BLaER1 (cell line): Measurements from ENCODE around the gene SPATS2L.

Experiments
- H3K27ac ChIP-seq: shearing (Covaris generic); formaldehyde crosslinking; 2 replicates; pipeline ENCODE4 v1.8.1; 2022
- H3K27me3 ChIP-seq: shearing (Covaris generic); formaldehyde crosslinking; 2 replicates; pipeline ENCODE4 v1.8.1; 2022
- H3K36me3 ChIP-seq: shearing (Covaris generic); formaldehyde crosslinking; 2 replicates; pipeline ENCODE4 v1.8.1; 2022
- H3K4me1 ChIP-seq: shearing (Covaris generic); formaldehyde crosslinking; 2 replicates; pipeline ENCODE4 v1.8.1; 2022
- H3K4me2 ChIP-seq: shearing (Covaris generic); formaldehyde crosslinking; 2 replicates; pipeline ENCODE4 v1.8.1; 2022
- H3K4me3 ChIP-seq: shearing (Covaris generic); formaldehyde crosslinking; 2 replicates; pipeline ENCODE4 v1.8.1; 2022
- H3K9ac ChIP-seq: shearing (Covaris generic); formaldehyde crosslinking; 2 replicates; pipeline ENCODE4 v1.8.1; 2022
- H3K9me3 ChIP-seq: shearing (Covaris generic); formaldehyde crosslinking; 2 replicates; pipeline ENCODE4 v1.8.1; 2022
- H4K20me1 ChIP-seq: shearing (Covaris generic); formaldehyde crosslinking; 2 replicates; pipeline ENCODE4 v1.8.1; 2022
- Cebpa-rat ChIP-seq: shearing (Covaris generic); IDR thresholded peaks from 2 replicates; pipeline ENCODE4 v1.8.1; 2022

Gene SPATS2L

DNA sequence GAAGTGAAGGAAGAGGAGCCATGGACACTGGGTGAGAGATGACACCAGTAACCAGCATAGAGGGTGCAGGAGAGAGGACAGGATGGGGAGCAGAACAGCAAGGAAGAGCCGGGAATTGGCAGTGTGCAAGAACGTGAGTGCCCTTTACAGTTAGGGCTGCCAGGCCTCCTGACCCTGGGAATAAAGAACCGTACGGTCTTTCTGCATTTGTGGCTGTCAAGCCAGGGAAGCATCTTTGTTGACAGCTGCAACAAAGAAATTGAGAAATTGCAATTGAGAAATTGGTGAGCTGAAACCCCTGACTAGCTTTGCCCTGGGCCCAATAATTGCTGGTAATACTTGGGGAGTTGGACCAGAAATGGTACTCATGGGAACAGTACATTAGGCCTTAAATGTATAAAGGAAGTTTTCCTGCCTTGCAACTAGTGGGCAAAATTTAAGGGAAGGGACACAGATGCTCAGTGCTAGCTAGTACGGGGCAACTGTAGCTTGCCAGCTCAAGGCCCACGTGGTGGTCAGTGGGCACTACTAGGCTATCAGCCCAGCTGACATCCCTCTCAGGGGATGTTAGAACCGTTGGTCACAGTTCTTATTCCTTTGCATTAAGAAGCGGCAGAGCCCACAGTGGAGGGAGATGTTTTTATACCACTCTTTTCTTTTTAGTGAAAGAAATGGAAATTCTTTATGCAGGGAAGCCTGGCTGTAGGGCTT lies 146.8 kb downstream of the SPATS2L start:
- no peaks in the 10 kb centered on the region for H3K4me1 ChIP-seq
- H3K27me3 ChIP-seq = no peaks in the 10 kb centered on the region
- H3K9ac ChIP-seq = no peak overlapping the region
- H3K4me2 ChIP-seq = no peak overlapping the region
- no peaks in the 10 kb centered on the region for H3K9me3 ChIP-seq
- H3K36me3 ChIP-seq = peaks cover 23% of the 10 kb centered on the region
- H3K27ac ChIP-seq = no peak overlapping the region
- no peak overlapping the region for H3K4me3 ChIP-seq
- H4K20me1 ChIP-seq = no peaks in the 10 kb centered on the region
- TF ChIP-seq Cebpa-rat = no peak

DNA sequence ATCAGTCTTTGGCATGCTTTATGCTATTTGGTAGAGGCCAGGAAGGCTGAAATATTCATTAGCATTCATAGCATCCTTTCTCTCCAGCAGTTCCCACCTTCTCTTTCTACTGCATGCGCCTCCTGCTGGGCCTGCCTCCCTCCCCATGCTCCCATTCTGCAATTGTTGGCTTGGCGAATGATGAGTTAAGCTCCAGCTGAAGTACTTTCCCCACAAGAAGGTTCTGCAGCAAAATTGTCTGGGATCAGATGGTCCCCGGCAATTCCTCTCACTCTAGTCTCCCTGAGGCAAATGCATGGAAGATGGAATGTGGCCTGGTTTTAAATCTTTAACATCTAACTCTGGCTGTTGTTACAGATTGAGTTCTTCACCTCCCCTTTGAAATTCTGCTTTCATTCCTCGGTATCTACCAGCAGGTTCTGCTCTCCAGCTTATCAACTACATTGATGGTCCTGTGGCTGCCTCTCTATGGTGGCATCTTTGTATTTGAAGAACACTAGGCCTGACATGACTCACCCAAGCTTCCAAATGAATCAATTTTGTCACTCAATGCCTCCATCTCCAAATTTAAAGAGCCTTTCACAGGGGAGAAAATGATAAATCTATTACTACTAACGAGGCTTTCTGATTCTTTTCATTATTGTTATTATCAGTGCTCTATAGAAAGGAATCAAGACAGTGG lies 147.5 kb downstream of the SPATS2L start:
- H3K4me3 ChIP-seq = no peak overlapping the region
- no peaks in the 10 kb centered on the region for H3K4me1 ChIP-seq
- H4K20me1 ChIP-seq = no peaks in the 10 kb centered on the region
- no peak for TF ChIP-seq Cebpa-rat
- H3K9me3 ChIP-seq = no peaks in the 10 kb centered on the region
- H3K9ac ChIP-seq = no peak overlapping the region
- H3K27me3 ChIP-seq = no peaks in the 10 kb centered on the region
- peaks cover 23% of the 10 kb centered on the region for H3K36me3 ChIP-seq
- no peak overlapping the region for H3K4me2 ChIP-seq
- H3K27ac ChIP-seq = no peak overlapping the region

DNA sequence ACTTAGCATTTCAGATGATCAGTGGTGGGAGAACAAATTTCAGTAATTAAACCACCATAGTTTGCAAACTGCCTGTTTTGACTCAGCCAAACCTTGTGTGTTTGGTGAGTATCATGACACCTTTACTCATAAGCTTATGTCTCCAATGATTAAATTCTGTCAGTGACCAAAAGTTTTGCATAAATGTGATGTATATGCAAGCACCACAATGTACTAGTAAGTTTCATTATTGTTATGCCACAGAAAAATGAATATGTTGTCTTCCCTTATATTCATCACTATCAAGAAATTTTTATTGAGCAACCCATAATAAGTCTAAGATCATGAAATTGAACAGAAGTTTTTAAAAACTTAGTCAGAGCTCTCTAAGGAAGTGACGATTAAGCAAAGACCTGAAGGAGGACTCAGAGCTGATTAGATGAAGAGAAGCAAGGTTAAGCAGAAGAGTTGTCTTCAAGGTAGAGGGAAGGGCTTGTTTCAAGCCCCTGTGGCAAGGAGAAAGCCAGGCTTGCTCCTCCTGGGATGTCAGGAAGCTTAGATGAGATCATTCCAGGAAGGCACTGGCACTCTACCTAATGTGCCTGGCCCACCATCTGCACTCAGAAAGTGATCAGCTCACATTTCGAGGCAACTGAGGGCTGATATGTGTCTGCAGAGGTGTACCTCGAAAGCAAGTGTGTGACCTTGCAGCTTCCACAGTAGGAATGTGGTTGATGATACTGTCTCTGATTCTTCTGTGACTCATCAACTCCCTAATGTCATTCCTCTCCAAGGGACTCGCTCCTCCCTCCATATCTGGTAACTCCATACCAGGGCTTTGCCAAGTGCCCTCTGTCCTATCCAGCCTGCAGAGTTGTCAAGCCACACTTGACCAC lies 148.7 kb downstream of the SPATS2L start:
- no peak for TF ChIP-seq Cebpa-rat
- Histone ChIP-seq H4K20me1 (no peaks in the 10 kb centered on the region), H3K4me3 (no peak overlapping the region), H3K27me3 (no peaks in the 10 kb centered on the region), H3K4me1 (no peaks in the 10 kb centered on the region), H3K36me3 (peaks cover 21% of the 10 kb centered on the region), H3K9me3 (no peaks in the 10 kb centered on the region), H3K27ac (no peak overlapping the region), H3K9ac (no peak overlapping the region), H3K4me2 (no peak overlapping the region)

- H3K9ac ChIP-seq = no peak overlapping the region
- H3K4me2 ChIP-seq = no peak overlapping the region
- no peak for TF ChIP-seq Cebpa-rat
- H3K27me3 ChIP-seq = no peaks in the 10 kb centered on the region
- H3K36me3 ChIP-seq = peaks cover 13% of the 10 kb centered on the region; the same call in 1 of the 2 replicates
- H3K4me1 ChIP-seq = no peaks in the 10 kb centered on the region
- H4K20me1 ChIP-seq = no peaks in the 10 kb centered on the region
- H3K4me3 ChIP-seq = no peak overlapping the region
- H3K9me3 ChIP-seq = no peaks in the 10 kb centered on the region
- no peak overlapping the region for H3K27ac ChIP-seq
Observed at GRCh38 chr2:200455958-200456421, 149.5 kb downstream of the SPATS2L start.

DNA sequence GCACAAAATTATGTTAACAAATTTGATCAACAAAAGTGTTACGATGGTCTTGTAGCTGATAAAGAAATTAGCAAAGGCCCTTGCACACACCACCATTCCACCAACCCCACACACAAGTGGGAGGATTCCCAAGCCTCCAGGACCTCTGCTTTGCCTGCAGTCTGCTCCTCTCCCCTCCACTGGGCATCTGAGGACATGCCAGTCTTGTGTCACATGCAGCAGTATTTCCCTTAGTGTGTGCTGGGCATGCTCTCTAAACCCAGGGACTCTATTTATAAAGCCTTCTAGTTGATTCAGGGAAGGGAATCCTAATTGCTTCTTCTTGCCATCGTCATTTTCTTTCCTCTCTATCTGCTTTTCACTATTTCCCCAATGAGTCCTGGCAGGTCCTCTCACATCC lies 150.1 kb downstream of the SPATS2L start:
- Histone ChIP-seq H3K4me1 (no peaks in the 10 kb centered on the region), H3K27me3 (no peaks in the 10 kb centered on the region), H3K27ac (no peak overlapping the region), H4K20me1 (no peaks in the 10 kb centered on the region), H3K9ac (no peak overlapping the region), H3K4me3 (no peak overlapping the region), H3K9me3 (no peaks in the 10 kb centered on the region), H3K36me3 (0 out of 2 replicates have a peak, but pooled peaks cover 11% of the 10 kb centered on the region), H3K4me2 (no peak overlapping the region)
- TF ChIP-seq Cebpa-rat = no peak

DNA sequence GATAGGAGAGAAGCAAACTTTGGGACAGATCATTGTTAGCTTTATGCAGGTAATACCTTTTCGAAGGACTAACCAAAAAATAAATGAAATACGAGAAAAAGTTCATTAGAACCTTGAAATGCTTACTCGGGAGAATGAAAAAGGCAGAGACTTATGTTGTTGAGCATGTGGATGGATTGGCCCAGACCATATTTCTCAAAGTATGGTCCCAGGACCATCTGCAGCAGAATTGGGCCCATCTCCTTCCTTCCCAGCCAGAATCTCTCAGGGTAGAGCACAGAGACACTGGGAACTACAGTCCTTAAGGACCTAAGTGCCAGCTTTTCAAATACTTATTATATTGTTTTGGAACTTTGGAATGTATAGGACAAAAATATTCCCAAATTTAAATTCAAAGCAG lies 152.6 kb downstream of the SPATS2L start:
- TF ChIP-seq Cebpa-rat = no peak
- Histone ChIP-seq H3K9ac (no peak overlapping the region), H3K4me3 (no peak overlapping the region), H3K27ac (no peak overlapping the region), H4K20me1 (no peaks in the 10 kb centered on the region), H3K4me2 (no peak overlapping the region), H3K9me3 (no peaks in the 10 kb centered on the region), H3K4me1 (no peaks in the 10 kb centered on the region), H3K27me3 (no peaks in the 10 kb centered on the region), H3K36me3 (peaks cover 19% of the 10 kb centered on the region)

DNA sequence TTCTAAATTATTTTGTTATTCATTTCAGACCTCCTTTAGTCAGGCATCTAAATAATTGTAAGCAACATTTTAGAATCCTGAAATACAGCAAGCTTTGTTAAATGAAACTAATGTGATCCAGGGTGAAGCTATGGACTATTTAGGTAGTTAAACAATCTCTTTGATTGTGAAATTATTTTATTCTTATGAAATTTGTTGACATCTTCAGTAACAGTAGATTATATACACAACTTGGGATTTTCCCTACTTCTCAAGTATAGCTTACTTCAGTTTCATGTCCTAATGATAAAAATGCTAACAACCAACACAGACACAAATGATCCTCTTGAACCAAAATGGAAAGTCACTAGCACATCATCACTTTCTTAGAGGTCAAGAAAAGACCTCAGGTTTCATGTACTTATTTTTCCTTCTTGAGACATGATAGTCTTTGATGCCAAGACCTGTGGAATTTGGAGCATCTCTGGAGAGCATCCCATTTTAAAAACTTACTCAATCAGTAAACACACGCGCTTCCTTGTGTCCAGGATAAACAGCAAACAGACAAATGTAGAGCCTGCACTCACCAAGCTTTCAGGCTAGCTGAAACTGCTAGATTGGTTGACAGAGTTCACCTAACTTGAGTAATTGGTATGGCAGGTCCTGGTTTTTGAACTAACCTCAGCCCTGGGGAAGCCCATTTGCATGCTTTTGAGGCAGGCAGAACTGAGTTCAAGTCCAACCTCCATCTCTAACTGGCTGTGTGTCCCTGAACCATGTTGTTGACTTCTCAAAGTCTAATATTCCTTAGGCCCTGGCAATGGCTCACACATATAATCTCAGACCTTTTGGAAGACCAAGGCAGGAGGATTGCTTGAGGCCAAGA lies 155.6 kb downstream of the SPATS2L start:
- Histone ChIP-seq H3K4me1 (no peaks in the 10 kb centered on the region), H3K9me3 (no peaks in the 10 kb centered on the region), H3K27ac (no peak overlapping the region), H3K4me2 (no peak overlapping the region), H3K9ac (no peak overlapping the region), H3K27me3 (no peaks in the 10 kb centered on the region), H3K4me3 (no peak overlapping the region), H3K36me3 (peaks cover 18% of the 10 kb centered on the region), H4K20me1 (no peaks in the 10 kb centered on the region)
- no peak for TF ChIP-seq Cebpa-rat

DNA sequence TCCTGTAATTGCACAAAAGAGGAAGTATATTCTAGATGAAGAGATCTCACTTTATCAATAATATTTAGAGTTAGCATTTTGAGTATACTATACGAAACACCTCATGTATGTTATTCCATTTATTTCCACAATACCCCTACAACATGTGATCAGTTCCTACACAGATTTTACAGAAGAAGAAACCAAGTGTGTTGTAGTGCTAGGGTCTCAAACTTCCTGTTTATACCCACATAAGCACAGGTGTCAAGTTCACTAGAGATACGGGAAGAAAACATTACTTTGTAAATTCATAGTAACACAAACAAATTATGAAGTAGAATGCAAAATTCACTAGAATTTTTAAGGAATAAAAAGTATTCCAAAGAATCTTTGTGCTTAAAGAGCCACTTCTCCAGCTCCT lies 157.0 kb downstream of the SPATS2L start:
- Histone ChIP-seq H3K4me1 (no peaks in the 10 kb centered on the region), H4K20me1 (no peaks in the 10 kb centered on the region), H3K36me3 (peaks cover 32% of the 10 kb centered on the region), H3K27ac (no peak overlapping the region), H3K27me3 (no peaks in the 10 kb centered on the region), H3K9ac (no peak overlapping the region), H3K4me2 (no peak overlapping the region), H3K9me3 (no peaks in the 10 kb centered on the region), H3K4me3 (no peak overlapping the region)
- TF ChIP-seq Cebpa-rat = no peak
